ENCODE results near the gene SLC13A3.

The SLC13A3 gene

GRCh38 chr20:46660487-46660886 is 9.2 kb upstream of the SLC13A3 start:
- peaks cover 57% of the 10 kb centered on the region for H3K36me3 Mint-ChIP-seq (ENCODE audit: low read depth)
- DNase-seq: no peak
- H3K9me3 Mint-ChIP-seq: peaks cover 38% of the 10 kb centered on the region
- no peaks in the 10 kb centered on the region for H3K4me1 Mint-ChIP-seq
- TF ChIP-seq, protein P1, sequence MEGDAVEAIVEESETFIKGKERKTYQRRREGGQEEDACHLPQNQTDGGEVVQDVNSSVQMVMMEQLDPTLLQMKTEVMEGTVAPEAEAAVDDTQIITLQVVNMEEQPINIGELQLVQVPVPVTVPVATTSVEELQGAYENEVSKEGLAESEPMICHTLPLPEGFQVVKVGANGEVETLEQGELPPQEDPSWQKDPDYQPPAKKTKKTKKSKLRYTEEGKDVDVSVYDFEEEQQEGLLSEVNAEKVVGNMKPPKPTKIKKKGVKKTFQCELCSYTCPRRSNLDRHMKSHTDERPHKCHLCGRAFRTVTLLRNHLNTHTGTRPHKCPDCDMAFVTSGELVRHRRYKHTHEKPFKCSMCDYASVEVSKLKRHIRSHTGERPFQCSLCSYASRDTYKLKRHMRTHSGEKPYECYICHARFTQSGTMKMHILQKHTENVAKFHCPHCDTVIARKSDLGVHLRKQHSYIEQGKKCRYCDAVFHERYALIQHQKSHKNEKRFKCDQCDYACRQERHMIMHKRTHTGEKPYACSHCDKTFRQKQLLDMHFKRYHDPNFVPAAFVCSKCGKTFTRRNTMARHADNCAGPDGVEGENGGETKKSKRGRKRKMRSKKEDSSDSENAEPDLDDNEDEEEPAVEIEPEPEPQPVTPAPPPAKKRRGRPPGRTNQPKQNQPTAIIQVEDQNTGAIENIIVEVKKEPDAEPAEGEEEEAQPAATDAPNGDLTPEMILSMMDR (IDR thresholded peaks at IDR 0.05): no peak
- H3K4me3 Mint-ChIP-seq: no peak overlapping the region
- H3K27ac Mint-ChIP-seq: no peak overlapping the region
- H3K27me3 Mint-ChIP-seq (ENCODE audit: low read depth, poor library complexity): no peaks in the 10 kb centered on the region

GRCh38 chr20:46657618-46658017 is 6.4 kb upstream of the SLC13A3 start:
- TF ChIP-seq, protein P1 (IDR thresholded peaks at IDR 0.05): no peak
- DNase-seq: no peak
- no peak overlapping the region for H3K4me3 Mint-ChIP-seq
- H3K27me3 Mint-ChIP-seq (ENCODE audit: low read depth, poor library complexity): peaks cover 16% of the 10 kb centered on the region
- H3K27ac Mint-ChIP-seq: no peak overlapping the region
- H3K4me1 Mint-ChIP-seq: no peaks in the 10 kb centered on the region
- peaks cover 38% of the 10 kb centered on the region for H3K9me3 Mint-ChIP-seq
- H3K36me3 Mint-ChIP-seq (ENCODE audit: low read depth): peaks cover 56% of the 10 kb centered on the region

DNA sequence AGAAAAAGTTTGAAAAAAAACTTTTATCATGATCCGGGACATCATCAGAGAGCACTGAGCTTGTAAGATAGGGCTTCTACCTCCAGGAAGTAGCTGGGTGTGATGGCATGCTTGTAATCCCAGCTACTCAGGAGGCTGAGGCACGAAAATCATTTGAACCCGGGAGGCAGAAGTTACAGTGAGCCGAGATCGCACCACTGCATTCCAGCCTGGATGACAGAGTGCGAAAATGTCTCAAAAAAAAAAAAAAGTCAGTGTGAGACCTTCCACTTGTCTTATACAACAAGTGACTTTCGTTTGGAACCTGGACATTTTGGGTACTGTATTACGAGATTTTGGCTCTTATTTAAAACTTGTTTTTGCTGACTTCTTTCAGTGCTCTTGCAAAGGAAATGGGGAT is 5.9 kb upstream of the SLC13A3 start:
- H3K4me1 Mint-ChIP-seq: no peaks in the 10 kb centered on the region
- peaks cover 21% of the 10 kb centered on the region for H3K27me3 Mint-ChIP-seq (ENCODE audit: low read depth, poor library complexity)
- H3K4me3 Mint-ChIP-seq: no peak overlapping the region
- peaks cover 51% of the 10 kb centered on the region for H3K36me3 Mint-ChIP-seq (ENCODE audit: low read depth)
- DNase-seq: no peak
- TF ChIP-seq, protein P1 (IDR thresholded peaks at IDR 0.05): no peak
- peaks cover 37% of the 10 kb centered on the region for H3K9me3 Mint-ChIP-seq
- no peak overlapping the region for H3K27ac Mint-ChIP-seq

DNA sequence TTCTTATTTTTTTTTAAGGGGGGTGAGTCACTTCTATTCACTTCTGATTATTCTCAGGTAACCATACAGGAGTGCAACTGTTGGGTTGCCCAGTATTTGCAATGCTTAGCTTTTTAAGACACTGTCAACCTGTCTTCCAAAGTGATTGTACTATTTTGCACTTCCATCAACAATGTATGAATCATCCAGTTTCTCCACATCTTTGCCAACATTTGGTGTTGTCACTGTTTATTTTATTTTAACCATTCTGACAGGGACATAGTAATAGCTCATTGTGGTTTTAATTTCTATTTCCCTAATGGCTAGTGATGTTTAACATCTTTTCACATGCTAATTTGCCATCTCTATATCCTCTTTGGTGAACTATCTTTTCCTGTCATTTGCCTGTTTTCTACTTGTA is 1.4 kb upstream of the SLC13A3 start:
- no peak overlapping the region for H3K27ac Mint-ChIP-seq
- H3K4me1 Mint-ChIP-seq: peaks cover 5% of the 10 kb centered on the region
- peaks cover 7% of the 10 kb centered on the region for H3K9me3 Mint-ChIP-seq
- DNase-seq: no peak
- H3K36me3 Mint-ChIP-seq (ENCODE audit: low read depth): peaks cover 14% of the 10 kb centered on the region
- TF ChIP-seq, protein P1 (IDR thresholded peaks at IDR 0.05): no peak
- peaks cover 51% of the 10 kb centered on the region for H3K27me3 Mint-ChIP-seq (ENCODE audit: low read depth, poor library complexity)
- H3K4me3 Mint-ChIP-seq: no peak overlapping the region

DNA sequence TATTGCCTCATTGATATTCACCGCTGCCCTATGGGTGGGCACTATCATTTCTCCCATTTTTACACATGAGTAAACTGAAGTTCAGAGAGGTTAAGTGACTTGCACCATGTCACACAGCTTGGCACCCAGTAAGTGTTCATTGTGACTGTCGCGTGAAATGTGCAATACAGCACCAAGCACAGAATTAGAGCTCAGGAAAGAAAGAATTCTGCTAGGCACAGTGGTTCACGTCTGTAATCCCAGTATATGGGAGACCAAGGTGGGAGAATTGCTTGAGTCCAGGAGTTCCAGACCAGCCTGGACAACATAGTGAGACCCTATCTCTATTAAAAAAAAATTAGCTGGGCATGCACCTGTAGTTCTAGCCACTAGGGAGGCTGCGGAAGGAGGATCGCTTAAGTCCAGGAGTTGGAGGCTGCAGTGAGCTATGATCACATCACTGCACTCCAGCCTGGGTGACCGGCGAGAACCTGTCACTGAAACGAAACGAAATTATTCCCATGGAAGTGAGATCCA is 626 bp downstream of the SLC13A3 start:
- TF ChIP-seq, protein P1 (IDR thresholded peaks at IDR 0.05): no peak
- H3K4me1 Mint-ChIP-seq: peaks cover 5% of the 10 kb centered on the region
- H3K4me3 Mint-ChIP-seq: peak overlapping the region; percentile 79
- DNase-seq: no peak
- H3K9me3 Mint-ChIP-seq: peaks cover 4% of the 10 kb centered on the region
- H3K27ac Mint-ChIP-seq: no peak overlapping the region
- H3K27me3 Mint-ChIP-seq (ENCODE audit: low read depth, poor library complexity): peaks cover 64% of the 10 kb centered on the region
- H3K36me3 Mint-ChIP-seq (ENCODE audit: low read depth): peaks cover 10% of the 10 kb centered on the region

DNA sequence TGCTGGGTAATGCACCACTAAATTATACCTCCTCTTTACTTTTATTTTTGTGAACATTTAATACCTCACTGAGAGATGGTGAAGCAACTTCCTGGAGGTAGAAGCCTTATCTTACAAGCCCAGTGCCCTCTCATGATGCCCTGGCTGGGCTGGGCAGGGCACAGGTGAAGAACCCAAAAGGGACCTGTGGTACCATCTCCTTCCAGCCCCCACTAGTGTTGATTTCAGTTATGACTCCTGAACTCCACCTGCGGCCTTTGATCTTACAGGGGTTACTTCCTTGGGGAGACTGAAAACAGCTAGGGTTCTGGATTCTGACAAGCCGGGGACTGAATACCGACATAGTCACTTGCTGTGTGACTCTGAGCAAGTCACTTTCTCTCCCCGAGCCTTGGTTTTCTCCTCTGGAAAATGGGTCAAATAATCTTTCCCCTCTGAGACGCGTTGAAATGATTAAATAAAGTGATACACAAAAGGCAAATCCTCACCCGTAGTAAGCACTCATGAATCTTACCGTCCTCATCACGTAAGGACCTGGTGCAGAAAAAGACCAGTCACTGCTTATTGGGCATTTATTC is 1.2 kb downstream of the SLC13A3 start:
- no peak for DNase-seq
- Mint-ChIP-seq H3K27ac (no peak overlapping the region), H3K27me3 (ENCODE audit: low read depth, poor library complexity) (peaks cover 67% of the 10 kb centered on the region), H3K36me3 (ENCODE audit: low read depth) (peaks cover 10% of the 10 kb centered on the region), H3K4me1 (peaks cover 5% of the 10 kb centered on the region), H3K9me3 (peaks cover 4% of the 10 kb centered on the region), H3K4me3 (no peak overlapping the region)
- TF ChIP-seq, protein P1 (IDR thresholded peaks at IDR 0.05): no peak
